HG03095 (cell line): Measurements from ENCODE around the gene DUSP28.
"Not testable (repeated sequence)": the region's sequence is repeated elsewhere in the genome, so short reads cannot be mapped to it uniquely, and the experiment has no call there.

Experiments used
- ATAC-seq: cut with Tn5 transposase; IDR thresholded peaks from one replicate; pipeline ENCODE4 v1.9.1; 2021; ENCODE audit warnings: moderate library complexity; ENCODE audit not compliant: unreplicated experiment

Gene DUSP28

GRCh38 chr2:240526521-240526920 lies 33.6 kb upstream of the DUSP28 start:
- ATAC-seq, result no peak

GRCh38 chr2:240527153-240527750 lies 32.9 kb upstream of the DUSP28 start:
- no peak for ATAC-seq

- no peak for ATAC-seq
Observed at GRCh38 chr2:240528406-240529040, 31.6 kb upstream of the DUSP28 start.

GRCh38 chr2:240529344-240529999 lies 30.7 kb upstream of the DUSP28 start:
- no peak for ATAC-seq

GRCh38 chr2:240530181-240530580 lies 30.0 kb upstream of the DUSP28 start:
- ATAC-seq, result no peak

- no peak for ATAC-seq
Observed at GRCh38 chr2:240531038-240531437, 29.1 kb upstream of the DUSP28 start.

- ATAC-seq, result no peak
Observed at GRCh38 chr2:240532031-240532775, 28.0 kb upstream of the DUSP28 start.

GRCh38 chr2:240538031-240538780 lies 22.0 kb upstream of the DUSP28 start:
- no peak for ATAC-seq

- not testable (repeated sequence) for ATAC-seq
Observed at GRCh38 chr2:240539101-240539500, 21.1 kb upstream of the DUSP28 start.

- no peak for ATAC-seq
Observed at GRCh38 chr2:240539906-240540305, 20.3 kb upstream of the DUSP28 start.

GRCh38 chr2:240551288-240551687 lies 8.9 kb upstream of the DUSP28 start:
- ATAC-seq, result no peak

- ATAC-seq, result no peak
Observed at GRCh38 chr2:240551811-240552210, 8.3 kb upstream of the DUSP28 start.

GRCh38 chr2:240553956-240554480 lies 6.1 kb upstream of the DUSP28 start:
- no peak for ATAC-seq

GRCh38 chr2:240554767-240555493 lies 5.2 kb upstream of the DUSP28 start:
- ATAC-seq, result no peak

- ATAC-seq, result no peak
Observed at GRCh38 chr2:240555541-240556250, 4.5 kb upstream of the DUSP28 start.

- no peak for ATAC-seq
Observed at GRCh38 chr2:240556553-240557100, 3.5 kb upstream of the DUSP28 start.

GRCh38 chr2:240557101-240557751 lies 2.9 kb upstream of the DUSP28 start:
- ATAC-seq, result no peak

GRCh38 chr2:240557808-240558207 lies 2.3 kb upstream of the DUSP28 start, which contains the start of gene ANKMY1:
TSS of gene ANKMY1 (minus strand) at chr2:240557988. CDS start at chr2:240557335, 653 bp downstream.
- ATAC-seq, result no peak
